HCT116 (cell line): ENCODE data around the gene MAP7. TPM values are rescaled to one million over a fixed set of nuclear protein-coding genes. Genes with fewer than 3 reads are reported as not detected.

ENCODE experiments used
- ATAC-seq: fragments of 200-7000 bp; cut with Tn5 transposase; 2 replicates; pipeline ENCODE4 v1.9.1; 2020; ENCODE audit warnings: mild to moderate bottlenecking, moderate library complexity
- BruUV-seq: library from RNA; stranded (reverse); fragments of 400-500 nt; replicated peaks from 2 replicates; lab custom pipeline; 2021; lab: Mats Ljungman, UMichigan
- CTCF ChIA-PET: fragments of 300-600 bp; sonication (Branson Sonifier 250); formaldehyde crosslinking; loops from one replicate; lab custom pipeline; 2021; ENCODE audit warnings: antibody characterized with exemption; lab: Charles Lee
- POLR2A ChIA-PET: fragments of 300-600, 350-600 bp; sonication (Branson Sonifier 250); formaldehyde crosslinking; loops from one replicate; lab custom pipeline; 2021; ENCODE audit warnings: antibody characterized with exemption; lab: Charles Lee
- RAD21 ChIA-PET, 2 experiments: fragments of 300-600 bp; sonication (Branson Sonifier 250); formaldehyde crosslinking; loops; one replicate each; lab custom pipeline; 2023; ENCODE audit warnings: low total read pairs in 2 of 2; ENCODE audit not compliant: uncharacterized antibody in 2 of 2, unreplicated experiment in 2 of 2, low non-redundant PET in 1 of 2; lab: Charles Lee
- DNase-seq: peaks from one replicate; pipeline ENCODE4 v3.0.0-alpha.2; 2010; ENCODE audit warnings: low read depth, low spot score
- H2AFZ ChIP-seq: fragments of 200-600 bp; shearing (Covaris generic), sonication (generic); 2 replicates; pipeline ENCODE4 v1.6.1; 2017; ENCODE audit warnings: low read depth, mixed run types, mixed read lengths, antibody characterized with exemption, low read length; ENCODE audit not compliant: poor library complexity, severe bottlenecking
- H3K27ac ChIP-seq: 2 replicates; pipeline ENCODE4 v1.5.1; 2012; ENCODE audit warnings: low read depth, low read length
- H3K27me3 ChIP-seq: fragments of 200-600 bp; sonication (generic); 2 replicates; pipeline ENCODE4 v1.6.1; 2016; ENCODE audit warnings: mixed run types, low read length, mixed read lengths; ENCODE audit not compliant: insufficient read depth
- H3K36me3 ChIP-seq, 2 experiments: fragments of 200-500 bp in 1 of 2; fragments of 200-600 bp in 1 of 2; sonication (Bioruptor generic) in 1 of 2; sonication (generic) in 1 of 2; 2 replicates each; pipeline versions ENCODE4 v1.5.1 to v1.6.1; 2014 to 2016; ENCODE audit warnings: low read length in 2 of 2, inconsistent platforms in 1 of 2, mixed read lengths in 1 of 2, mixed run types in 1 of 2; ENCODE audit not compliant: insufficient read depth in 2 of 2, control insufficient read depth in 1 of 2
- H3K4me1 ChIP-seq, 2 experiments: fragments of 200-600 bp in 1 of 2; sonication (generic) in 1 of 2; 2 replicates each; pipeline versions ENCODE4 v1.5.1 to v1.6.1; 2012 to 2017; ENCODE audit warnings: low read length in 2 of 2, inconsistent platforms in 1 of 2, mild to moderate bottlenecking in 1 of 2, mixed read lengths in 1 of 2, mixed run types in 1 of 2, moderate library complexity in 1 of 2; ENCODE audit not compliant: insufficient read depth in 2 of 2, control insufficient read depth in 1 of 2
- H3K4me2 ChIP-seq: fragments of 200-600 bp; sonication (generic); 2 replicates; pipeline ENCODE4 v1.6.1; 2017; ENCODE audit warnings: mixed run types, low read length, mixed read lengths
- H3K4me3 ChIP-seq, 2 experiments: fragments of 200-600 bp in 1 of 2; sonication (generic) in 1 of 2; replicated peaks in 1 of 2; 2 replicates each; pipeline ENCODE4 v1.5.1; 2011 to 2016; ENCODE audit warnings: low read length in 2 of 2, control low read depth in 1 of 2, low read depth in 1 of 2, mild to moderate bottlenecking in 1 of 2, mixed read lengths in 1 of 2, mixed run types in 1 of 2
- H3K79me2 ChIP-seq: fragments of 200-600 bp; sonication (generic); 2 replicates; pipeline ENCODE4 v1.6.1; 2017; ENCODE audit warnings: mild to moderate bottlenecking, mixed run types, low read length, moderate library complexity, mixed read lengths; ENCODE audit not compliant: insufficient read depth
- H3K9ac ChIP-seq: fragments of 200-600 bp; sonication (generic); 2 replicates; pipeline ENCODE4 v1.6.1; 2016; ENCODE audit warnings: low read length, mixed read lengths
- H3K9me2 ChIP-seq: fragments of 200-600 bp; sonication (generic), shearing (Covaris generic); 2 replicates; pipeline ENCODE4 v1.6.1; 2017; ENCODE audit warnings: mixed run types, mild to moderate bottlenecking, moderate library complexity; ENCODE audit not compliant: insufficient read depth
- H3K9me3 ChIP-seq, 2 experiments: fragments of 200-500 bp in 1 of 2; fragments of 200-600 bp in 1 of 2; sonication (Bioruptor generic) in 1 of 2; sonication (generic) in 1 of 2; 2 replicates each; pipeline ENCODE4 v1.6.1; 2014 to 2017; ENCODE audit warnings: low read length in 2 of 2, mixed read lengths in 2 of 2, inconsistent platforms in 1 of 2, low read depth in 1 of 2, mild to moderate bottlenecking in 1 of 2, mixed run types in 1 of 2, moderate library complexity in 1 of 2; ENCODE audit not compliant: control insufficient read depth in 1 of 2, insufficient read depth in 1 of 2
- H4K20me1 ChIP-seq: fragments of 200-600 bp; sonication (generic), shearing (Covaris generic); 2 replicates; pipeline ENCODE4 v1.6.1; 2017; ENCODE audit warnings: mixed run types, mild to moderate bottlenecking, moderate library complexity; ENCODE audit not compliant: insufficient read depth
- EGR1 ChIP-seq: IDR thresholded peaks from 2 replicates; pipeline ENCODE4 v1.6.1; 2012; ENCODE audit warnings: low read depth
- ELF1 ChIP-seq: IDR thresholded peaks from 2 replicates; pipeline ENCODE4 v1.6.1; 2012; ENCODE audit warnings: low read depth, borderline replicate concordance
- EZH2phosphoT487 ChIP-seq: fragments of 200-600 bp; IDR thresholded peaks from 2 replicates; pipeline ENCODE4 v1.6.1; 2018; ENCODE audit warnings: antibody characterized with exemption, borderline replicate concordance
- JUND ChIP-seq: IDR thresholded peaks from 2 replicates; pipeline ENCODE4 v1.6.1; 2012
- POLR2AphosphoS5 ChIP-seq: IDR thresholded peaks from 2 replicates; pipeline ENCODE4 v1.6.1; 2011; ENCODE audit warnings: mild to moderate bottlenecking, low read depth, low read length, moderate library complexity
- SRF ChIP-seq: IDR thresholded peaks from 2 replicates; pipeline ENCODE4 v1.6.1; 2012; ENCODE audit warnings: low read depth
- YY1 ChIP-seq: IDR thresholded peaks from 2 replicates; pipeline ENCODE4 v1.6.1; 2011; ENCODE audit warnings: low read length, low read depth, moderate library complexity, mild to moderate bottlenecking; ENCODE audit not compliant: insufficient replicate concordance; ENCODE audit errors: extremely low read depth
- intact Hi-C: fragments of 100-400 bp; cut with micrococcal nuclease; formaldehyde crosslinking; loops from 2 replicates; pipeline ENCODE4 v1.10.0; 2022
- total RNA-seq: library from RNA; stranded (reverse); gene quantifications from one replicate; pipeline ENCODE4 v1.2.1, GENCODE V29; 2021; ENCODE audit not compliant: unreplicated experiment
- TF ChIP-seq, protein P1 (sequence below): IDR thresholded peaks from 2 replicates; pipeline ENCODE4 v1.6.1; 2012

MAP7 gene
- total RNA-seq, 1 experiment from 2014 or later = 35.5 TPM

DNA sequence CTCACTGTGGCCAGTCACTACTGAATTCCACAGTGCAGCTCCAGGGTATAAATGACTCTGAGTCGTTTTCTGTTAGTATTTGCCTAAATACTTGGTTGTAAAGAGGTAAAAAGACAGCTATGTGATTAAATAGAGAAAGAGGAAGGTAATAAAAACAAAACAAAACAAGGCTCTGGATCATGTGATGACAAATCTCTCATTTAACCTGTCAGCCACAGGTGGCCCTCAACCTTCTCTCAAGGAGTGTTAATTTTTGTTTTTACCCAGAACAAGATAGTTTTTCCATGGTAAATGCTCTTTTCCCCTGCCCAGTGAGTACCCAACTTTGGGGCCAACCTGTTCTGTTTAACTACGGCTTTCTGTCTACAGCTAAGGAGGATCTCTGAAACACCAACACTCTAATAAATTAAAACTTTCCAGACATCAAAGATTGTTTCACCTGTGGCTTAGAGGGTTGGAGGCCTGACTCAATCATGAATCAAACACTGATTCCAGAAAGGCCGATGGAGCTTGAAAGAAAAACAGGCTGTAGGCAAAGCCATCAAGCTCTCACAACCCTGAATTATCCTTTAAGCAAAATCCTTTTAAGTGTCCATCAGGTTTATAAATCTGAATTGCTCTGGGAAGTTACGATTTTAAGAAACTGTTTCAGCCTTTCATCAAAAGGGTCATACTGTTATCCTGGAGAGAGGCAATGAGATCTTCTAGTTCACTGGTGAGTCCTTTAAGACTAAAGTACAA lies 179.1 kb downstream of the MAP7 start (continued):
- TF ChIP-seq ELF1 = no peak
- TF ChIP-seq JUND = peak; percentile 65
- no peak for TF ChIP-seq EGR1

DNA sequence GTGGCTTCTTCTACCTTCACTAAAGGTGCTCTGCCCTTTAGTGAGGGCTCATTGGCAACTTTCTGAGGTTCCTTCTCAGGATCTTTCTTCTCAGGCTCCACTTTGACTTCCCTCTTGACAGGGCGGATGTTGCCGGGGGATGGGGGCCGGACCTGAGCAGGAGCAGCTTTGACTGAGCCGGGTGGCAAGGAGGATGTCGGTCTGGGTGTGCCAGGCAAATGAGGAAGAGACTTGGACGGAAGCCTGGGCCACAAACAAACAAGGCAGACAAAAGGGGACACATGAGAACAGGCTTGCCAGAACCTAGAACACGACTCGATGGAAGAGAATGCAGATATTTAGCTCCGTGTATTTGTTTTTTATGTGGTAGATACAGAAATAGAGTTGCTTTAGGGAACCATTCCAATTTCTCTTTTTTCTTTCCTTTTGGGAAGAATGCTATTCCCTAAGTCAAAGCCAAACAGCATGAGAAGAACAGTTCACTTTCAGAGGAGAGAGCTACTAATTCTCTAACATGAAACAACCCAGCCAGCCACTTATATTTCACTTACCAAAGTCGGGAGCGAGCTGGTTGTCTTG lies 184.4 kb downstream of the MAP7 start:
- no peak overlapping the region for H3K27ac ChIP-seq
- no peak overlapping the region for H3K4me3 ChIP-seq
- no peak overlapping the region for H3K4me2 ChIP-seq
- DNase-seq (no peak), ATAC-seq (no peak)
- no peaks in the 10 kb centered on the region for H3K9me2 ChIP-seq
- ChIA-PET RAD21 (interaction anchor here in 1 of 2 experiments (0.5 kb wide), 1 partner anchor 64 kb away, joined by 5 read pairs; no protein-coding TSS in a partner anchor), POLR2A (no interaction called here), CTCF (no interaction called here)
- peaks cover 0 to 1% of the 10 kb centered on the region in 2 experiments; a peak in 1 of 4 replicates for H3K4me1 ChIP-seq
- H2AFZ ChIP-seq = no peak overlapping the region
- intact Hi-C loops = no loop called here
- no peak overlapping the region for H3K9ac ChIP-seq
- H3K36me3 ChIP-seq = peaks cover 0 to 2% of the 10 kb centered on the region in 2 experiments; a peak in 1 of 4 replicates
- TF ChIP-seq SRF (no peak), EGR1 (no peak), YY1 (no peak), EZH2phosphoT487 (no peak), POLR2AphosphoS5 (no peak)
- TF ChIP-seq, protein P1, sequence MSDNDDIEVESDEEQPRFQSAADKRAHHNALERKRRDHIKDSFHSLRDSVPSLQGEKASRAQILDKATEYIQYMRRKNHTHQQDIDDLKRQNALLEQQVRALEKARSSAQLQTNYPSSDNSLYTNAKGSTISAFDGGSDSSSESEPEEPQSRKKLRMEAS = no peak
- no peaks in the 10 kb centered on the region for H3K9me3 ChIP-seq
- BruUV-seq = no TSS peak
- H4K20me1 ChIP-seq = no peaks in the 10 kb centered on the region
- no peaks in the 10 kb centered on the region for H3K27me3 ChIP-seq
- H3K79me2 ChIP-seq = no peaks in the 10 kb centered on the region
